K562 (cell line): ENCODE data around the gene COPB2. TPM values are rescaled to one million over a fixed set of nuclear protein-coding genes. Genes with fewer than 3 reads are reported as not detected.
A peak's percentile ranks its signal among the peaks of the same experiment; 100 is the strongest.

Experiments
- ATF1 ChIP-seq, 2 experiments: fragments of 450-650 bp in 1 of 2; IDR thresholded peaks; 2 replicates each; pipeline ENCODE4 v1.6.1; 2016; ENCODE audit warnings: missing compliant biosample characterization in 1 of 2, missing genetic modification characterization in 1 of 2
- DDX20 ChIP-seq: fragments of 450-650 bp; IDR thresholded peaks from 2 replicates; pipeline ENCODE4 v1.6.1; 2016; ENCODE audit warnings: missing genetic modification characterization, low read depth, mild to moderate bottlenecking, missing compliant biosample characterization, moderate library complexity
- EP300 ChIP-seq: IDR thresholded peaks from 2 replicates; pipeline ENCODE4 v1.6.1; 2012; ENCODE audit warnings: low read length, improper control_type of control experiment
- ERF ChIP-seq: fragments of 450-650 bp; formaldehyde crosslinking; IDR thresholded peaks from 2 replicates; pipeline ENCODE4 v1.4.0; 2020; ENCODE audit warnings: mild to moderate bottlenecking, mixed read lengths
- ETV1 ChIP-seq: fragments of 450-650 bp; conservative IDR thresholded peaks from 2 replicates; pipeline ENCODE4 v1.6.1; 2016; ENCODE audit warnings: missing genetic modification characterization, control low read depth, low read depth, missing compliant biosample characterization
- FOXJ3 ChIP-seq: sonication (generic); formaldehyde crosslinking; IDR thresholded peaks from 2 replicates; pipeline ENCODE4 v1.4.0; 2020; ENCODE audit warnings: mild to moderate bottlenecking, missing genetic modification reagents
- GATA2 ChIP-seq: sonication (generic); formaldehyde crosslinking; IDR thresholded peaks from 2 replicates; pipeline ENCODE4 v1.4.0; 2020; ENCODE audit warnings: mild to moderate bottlenecking, missing genetic modification reagents
- HDAC1 ChIP-seq, 2 experiments: fragments of 450-650 bp; IDR thresholded peaks; 2 replicates each; pipeline ENCODE4 v1.6.1; 2016 to 2017; ENCODE audit warnings: inconsistent platforms in 1 of 2, mild to moderate bottlenecking in 1 of 2, moderate library complexity in 1 of 2
- KLF1 ChIP-seq: fragments of 450-650 bp; IDR thresholded peaks from 2 replicates; pipeline ENCODE4 v1.6.1; 2016; ENCODE audit warnings: missing genetic modification characterization, missing compliant biosample characterization
- PML ChIP-seq: IDR thresholded peaks from 2 replicates; pipeline ENCODE4 v1.6.1; 2012; ENCODE audit warnings: low read length, inconsistent platforms
- RBM25 ChIP-seq: fragments of 200-400 bp; formaldehyde crosslinking; IDR thresholded peaks from 2 replicates; pipeline ENCODE4 v1.6.1; 2018; ENCODE audit warnings: low read length, low read depth, moderate library complexity; ENCODE audit not compliant: severe bottlenecking
- SNRNP70 ChIP-seq: fragments of 200-400 bp; formaldehyde crosslinking; optimal IDR thresholded peaks from 2 replicates; pipeline ENCODE3; 2017; ENCODE audit warnings: low read depth, low read length
- TCF3 ChIP-seq: sonication (generic); formaldehyde crosslinking; IDR thresholded peaks from 2 replicates; pipeline ENCODE4 v1.4.0; 2020; ENCODE audit warnings: mild to moderate bottlenecking, missing genetic modification reagents
- ZBTB40 ChIP-seq, 2 experiments: fragments of 450-650 bp in 1 of 2; sonication (generic) in 1 of 2; formaldehyde crosslinking in 1 of 2; IDR thresholded peaks; 2 replicates each; pipeline versions ENCODE4 v1.7.1 to v1.9.0; 2016 to 2022; ENCODE audit warnings: inconsistent platforms in 1 of 2, mild to moderate bottlenecking in 1 of 2, missing genetic modification reagents in 1 of 2
- ZBTB9 ChIP-seq: fragments of 450-650 bp; formaldehyde crosslinking; IDR thresholded peaks from 2 replicates; pipeline ENCODE4 v1.4.0; 2020; ENCODE audit warnings: mild to moderate bottlenecking, moderate library complexity
- ZFP30 ChIP-seq: fragments of 250-450 bp; sonication (Bioruptor Pico); IDR thresholded peaks from 2 replicates; pipeline ENCODE4 v1.8.0; 2022; ENCODE audit warnings: moderate library complexity, mild to moderate bottlenecking, inconsistent platforms, borderline replicate concordance
- ZNF830 ChIP-seq: fragments of 250-450 bp; sonication (Bioruptor Pico); IDR thresholded peaks from 2 replicates; pipeline ENCODE4 v1.5.0; 2021; ENCODE audit warnings: mild to moderate bottlenecking
- polyA plus RNA-seq, 8 experiments: library from polyadenylated mRNA; depleted of rRNA in 4 of 8; stranded (reverse) in 5 of 8; unstranded in 3 of 8; fragments of >200 nt; fragmentation: Nextera tagmentation in 2 of 8; fragmentation: Illumina TruSeq in 1 of 8; extraction: Ambion mirVana in 2 of 8; extraction: Trizol in 1 of 8; gene quantifications; 2 replicates each; pipeline versions ENCODE4 v1.2.1 to v1.2.3, GENCODE V29; 2011 to 2014; ENCODE audit warnings: inconsistent platforms in 1 of 8, missing spikeins in 1 of 8
- total RNA-seq, 7 experiments: library from RNA; depleted of rRNA in 6 of 7; stranded (reverse); fragments of >200 nt in 6 of 7; fragmentation: Illumina TruSeq in 2 of 7; extraction: Trizol in 2 of 7; gene quantifications; 2 replicates each; pipeline versions ENCODE4 v1.2.1 to v1.2.3, GENCODE V29; 2011 to 2021; ENCODE audit warnings: low replicate concordance in 1 of 7

COPB2 gene
- total and polyA plus RNA-seq, 9 of the 15 experiments (the other 6 are each of a cell fraction or from before 2014, with no cell fraction given), result 64.3 to 189 (median 130) TPM

GRCh38 chr3:139312959-139313358, 76.5 kb downstream of the COPB2 start (continued):
- TF ChIP-seq ZBTB40 (IDR thresholded peaks at IDR 0.05) (no peak), ZBTB40 (CRISPR knock-in tag; IDR thresholded peaks at IDR 0.05) (no peak), ERF (CRISPR knock-in tag) (no peak), ZNF830 (0 out of 2 replicates have a peak, but pooled peaks have one; percentile 9), DDX20 (0 out of 2 replicates have a peak, but pooled peaks have one; percentile 12), TCF3 (CRISPR knock-in tag) (no peak; the same call in 1 of the 2 replicates), ZFP30 (CRISPR knock-in tag) (no peak), SNRNP70 (no peak), RBM25 (no peak), PML (0 out of 2 replicates have a peak, but pooled peaks have one; percentile 18), ZBTB9 (CRISPR knock-in tag) (peak; percentile 45; the same call in 1 of the 2 replicates), EP300 (peak; percentile 47; the same call in 1 of the 2 replicates), GATA2 (CRISPR knock-in tag) (peak; percentile 85), ETV1 (peak; percentile 50; the same call in 1 of the 2 replicates), ATF1 (CRISPR knock-in tag; IDR thresholded peaks at IDR 0.05) (no peak), ATF1 (tag; IDR thresholded peaks at IDR 0.05) (peak; percentile 35; the same call in 1 of the 2 replicates), FOXJ3 (CRISPR knock-in tag) (no peak), KLF1 (peak; percentile 79; the same call in 1 of the 2 replicates), HDAC1 (IDR thresholded peaks at IDR 0.05) (peak in 1 of 2 experiments; percentile 32; a peak in 1 of 4 replicates)
